SK-N-SH (cell line): ENCODE results near the gene PRIM1. TPM values are rescaled to one million over a fixed set of nuclear protein-coding genes. Genes with fewer than 3 reads are reported as not detected.

ENCODE experiments used
- polyA plus RNA-seq, 3 experiments: library from polyadenylated mRNA; depleted of rRNA; stranded (reverse); fragments of >200 nt; gene quantifications; 2 replicates each; pipeline ENCODE4 v1.2.3, GENCODE V29; 2012

The PRIM1 gene
- polyA plus RNA-seq, 1 of the 3 experiments (the other 2 are of a cell fraction), result 10.9 TPM

Other genes with a start within 250 kb of the PRIM1 start
- 8.9 and 12.2 TPM in 2 replicates for gene RBMS2, start 230.5 kb downstream of the PRIM1 start, polyA plus RNA-seq (2012; rRNA removed)
- 32.4 and 34.9 TPM in 2 replicates for gene BAZ2A, start 122.0 kb downstream of the PRIM1 start, polyA plus RNA-seq (2012; rRNA removed)
- gene ATP5F1B, start 106.3 kb downstream of the PRIM1 start, polyA plus RNA-seq (2012; rRNA removed), result 762 and 917 TPM in 2 replicates
- gene PTGES3, start 64.0 kb downstream of the PRIM1 start, polyA plus RNA-seq (2012; rRNA removed), result 38.9 and 40.5 TPM in 2 replicates
- gene NACA, start 27.0 kb downstream of the PRIM1 start, polyA plus RNA-seq (2012; rRNA removed), result 523 and 644 TPM in 2 replicates
- 1.2 and 1.5 TPM in 2 replicates for gene HSD17B6, start 11.0 kb upstream of the PRIM1 start, polyA plus RNA-seq (2012; rRNA removed)
- gene SDR9C7, start 182.1 kb upstream of the PRIM1 start, polyA plus RNA-seq (2012; rRNA removed), result not detected in 2 replicates
- 0.12 and 0.18 TPM in 2 replicates for gene RDH16, start 205.3 kb upstream of the PRIM1 start, polyA plus RNA-seq (2012; rRNA removed)